Choroid plexus epithelial cell (primary cell): ENCODE data around the gene SAMD4A.

ENCODE experiments used
- DNase-seq: peaks from one replicate; pipeline ENCODE4 v3.0.0-alpha.2; 2010; ENCODE audit warnings: low read depth
- H3K4me3 ChIP-seq: 2 replicates; pipeline ENCODE4 v1.5.1; 2011; ENCODE audit warnings: low read depth, mild to moderate bottlenecking, control low read depth, low read length, moderate library complexity
- CTCF ChIP-seq: conservative IDR thresholded peaks from 2 replicates; pipeline ENCODE4 v1.5.1; 2011; ENCODE audit warnings: low read depth, mild to moderate bottlenecking, control low read depth, inconsistent platforms, low read length, moderate library complexity

SAMD4A gene

DNA sequence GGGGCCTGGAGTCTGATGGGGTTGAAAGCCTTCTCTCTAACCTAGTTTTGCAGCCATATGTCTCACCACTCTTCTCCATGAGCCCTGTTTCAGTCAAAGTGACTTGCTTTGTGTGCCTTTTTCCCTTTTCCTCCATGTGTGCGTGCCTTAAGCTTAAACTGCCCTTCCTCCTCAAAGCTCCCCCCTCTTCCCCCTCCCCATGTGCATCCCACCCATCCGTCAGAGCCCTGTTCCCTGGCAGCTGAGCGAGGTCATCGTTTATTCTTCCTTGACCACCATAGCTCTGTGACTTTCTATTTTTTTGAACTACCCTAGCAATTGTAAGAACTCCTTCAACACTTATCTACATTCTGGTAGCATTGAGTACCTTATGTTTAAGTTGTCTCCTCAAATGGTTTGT is 24.9 kb downstream of the SAMD4A start:
- H3K4me3 ChIP-seq: no peak overlapping the region
- DNase-seq: no peak
- TF ChIP-seq CTCF: no peak

GRCh38 chr14:54593860-54594259 is 26.9 kb downstream of the SAMD4A start:
- DNase-seq: peak; percentile 63
- no peak for TF ChIP-seq CTCF
- no peak overlapping the region for H3K4me3 ChIP-seq

DNA sequence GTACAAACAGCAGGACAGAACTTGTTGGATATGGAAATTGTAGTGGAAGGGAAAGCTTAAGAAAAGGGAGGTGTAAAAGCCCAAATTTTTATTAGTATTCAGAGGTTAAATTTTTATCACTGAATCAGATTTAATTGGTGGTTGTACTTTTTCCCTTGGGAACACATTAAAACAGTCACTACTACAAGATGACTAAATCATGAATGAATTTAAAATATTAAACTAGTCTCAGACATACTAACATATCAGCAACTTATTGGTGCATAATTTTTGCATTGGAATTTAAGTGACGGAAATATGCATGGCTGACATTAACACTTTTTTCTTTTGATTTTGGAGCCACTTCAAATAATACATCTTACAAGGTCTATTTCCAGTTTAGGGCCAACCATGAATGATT is 27.6 kb downstream of the SAMD4A start:
- no peak for TF ChIP-seq CTCF
- no peak for DNase-seq
- no peak overlapping the region for H3K4me3 ChIP-seq

DNA sequence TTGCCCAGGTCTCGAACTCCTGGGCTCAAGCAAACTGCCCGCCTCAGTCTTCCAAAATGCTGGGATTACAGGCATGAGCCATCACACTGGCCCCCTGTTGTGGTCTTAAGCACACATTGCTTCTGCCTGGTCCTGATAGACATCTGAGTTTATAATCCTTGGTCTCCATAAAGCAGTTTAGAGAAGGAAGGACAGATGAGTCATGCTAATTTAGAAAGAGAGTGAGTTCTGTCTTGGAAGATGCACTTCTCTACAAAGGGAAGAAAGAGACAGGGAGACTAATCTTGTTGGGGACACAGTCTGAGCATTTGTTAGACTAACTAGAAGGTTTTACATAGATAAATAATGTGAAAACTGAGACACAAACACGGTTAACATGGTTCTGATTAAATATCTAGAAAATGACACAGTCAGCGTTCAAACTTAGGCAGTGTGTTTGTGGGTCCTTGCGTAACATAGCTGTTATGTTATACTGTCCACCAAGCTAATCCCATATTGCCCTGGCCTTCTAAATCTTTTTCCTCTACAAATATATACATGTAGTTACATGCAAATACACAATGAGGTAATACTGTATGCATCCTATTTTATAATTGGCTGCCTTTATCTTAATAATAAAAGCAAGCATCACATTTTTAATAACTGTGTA is 31.0 kb downstream of the SAMD4A start:
- DNase-seq: peak; percentile 36
- H3K4me3 ChIP-seq: no peak overlapping the region
- no peak for TF ChIP-seq CTCF

- no peak for TF ChIP-seq CTCF
Observed at GRCh38 chr14:54599966-54600716, 33.2 kb downstream of the SAMD4A start.

GRCh38 chr14:54600717-54601109 is 33.8 kb downstream of the SAMD4A start:
- no peak overlapping the region for H3K4me3 ChIP-seq
- TF ChIP-seq CTCF: no peak
- peak; percentile 50 for DNase-seq

More at GRCh38 chr14:54599966-54600716, 33.2 kb downstream of the SAMD4A start:
- no peak for DNase-seq
- H3K4me3 ChIP-seq: no peak overlapping the region

DNA sequence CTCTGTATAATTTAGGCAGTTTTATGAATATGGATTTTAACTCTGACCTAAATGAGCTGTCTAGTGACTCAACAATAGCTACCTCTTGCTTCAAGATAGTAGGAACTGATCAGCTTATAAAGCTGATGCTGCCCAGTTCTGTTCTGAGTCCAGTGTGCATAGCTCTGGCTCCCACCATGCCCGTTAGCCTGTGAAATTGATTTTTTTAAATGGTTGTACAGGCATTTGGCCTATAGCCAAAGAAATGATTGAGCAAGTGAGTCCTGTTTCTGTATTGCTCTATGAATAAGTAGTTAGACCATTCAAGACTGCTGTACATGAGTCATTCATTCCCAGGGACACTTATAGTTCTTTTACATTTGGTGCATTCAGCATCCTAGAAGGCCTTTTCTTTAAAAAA is 36.4 kb downstream of the SAMD4A start:
- no peak for TF ChIP-seq CTCF
- DNase-seq: peak; percentile 76
- no peak overlapping the region for H3K4me3 ChIP-seq
